ENCODE measurements around the gene GMPR.

- TF ChIP-seq POLR2A (IDR thresholded peaks at IDR 0.05) (no peak), CTCF (IDR thresholded peaks at IDR 0.05) (no peak)
Measured at GRCh38 chr6:16251706-16252105, 13.3 kb downstream of the GMPR start.

All from esophagus squamous epithelium (tissue), 4 donors.